HG03378 (cell line): Measurements from ENCODE around the gene FFAR1.
A peak's percentile ranks its signal among the peaks of the same experiment; 100 is the strongest.

Experiments
- ATAC-seq: cut with Tn5 transposase; IDR thresholded peaks from one replicate; pipeline ENCODE4 v1.9.1; 2021; ENCODE audit warnings: mild to moderate bottlenecking, moderate library complexity; ENCODE audit not compliant: unreplicated experiment

Gene FFAR1, protein sequence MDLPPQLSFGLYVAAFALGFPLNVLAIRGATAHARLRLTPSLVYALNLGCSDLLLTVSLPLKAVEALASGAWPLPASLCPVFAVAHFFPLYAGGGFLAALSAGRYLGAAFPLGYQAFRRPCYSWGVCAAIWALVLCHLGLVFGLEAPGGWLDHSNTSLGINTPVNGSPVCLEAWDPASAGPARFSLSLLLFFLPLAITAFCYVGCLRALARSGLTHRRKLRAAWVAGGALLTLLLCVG (N-terminal part only)

DNA sequence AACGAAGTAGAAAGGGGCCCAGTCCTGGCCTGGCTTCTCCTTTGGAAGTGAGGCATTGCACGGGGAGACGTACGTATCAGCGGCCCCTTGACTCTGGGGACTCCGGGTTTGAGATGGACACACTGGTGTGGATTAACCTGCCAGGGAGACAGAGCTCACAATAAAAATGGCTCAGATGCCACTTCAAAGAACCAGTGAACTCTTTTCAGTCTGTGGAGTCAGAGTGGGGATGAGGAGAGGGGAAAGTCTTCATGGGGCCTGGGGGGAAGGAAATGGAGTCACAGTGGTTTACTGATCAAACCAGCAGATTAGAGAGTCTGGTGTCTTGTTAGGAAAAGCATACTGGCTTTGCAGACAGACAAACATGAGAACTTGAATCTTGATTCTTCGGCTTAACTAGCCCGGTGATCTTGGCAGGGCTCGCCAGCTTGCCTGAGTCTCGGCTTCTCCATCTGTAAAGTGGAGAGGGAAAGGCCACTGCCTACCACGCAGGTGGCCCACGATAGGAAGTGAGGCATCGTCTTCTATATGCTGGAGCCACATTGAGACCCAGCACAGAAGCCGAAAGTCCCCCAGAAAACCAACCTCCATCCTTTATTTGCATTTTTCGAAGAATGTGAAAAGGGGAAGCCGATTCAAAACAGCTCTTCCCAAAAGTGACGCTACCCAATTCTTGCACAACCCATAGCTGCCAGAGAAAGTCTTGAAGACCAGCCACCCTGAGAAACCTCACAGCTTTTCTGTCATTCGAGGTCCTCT, at the start of gene FFAR1:
TSS of gene FFAR1 (plus strand) at position 732 of the 759 bp plus-strand sequence. CDS start 3,650 bp downstream, outside the sequence.
- peak; percentile 48 for ATAC-seq

DNA sequence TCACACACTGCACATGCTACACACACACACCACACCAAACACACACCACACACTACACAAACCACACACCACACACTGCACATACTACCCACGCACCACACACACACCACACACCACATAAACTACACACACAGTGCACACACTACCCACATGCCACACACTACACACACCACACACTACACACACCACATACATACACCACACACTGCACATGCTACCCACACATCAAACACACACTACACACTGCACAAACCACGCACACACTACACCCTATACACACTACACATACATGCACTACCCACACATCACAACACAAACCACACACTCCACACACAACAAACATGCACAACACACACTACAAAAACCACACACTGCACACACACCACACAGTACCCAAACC, 49.8 kb upstream of the FFAR1 start:
- no peak for ATAC-seq

DNA sequence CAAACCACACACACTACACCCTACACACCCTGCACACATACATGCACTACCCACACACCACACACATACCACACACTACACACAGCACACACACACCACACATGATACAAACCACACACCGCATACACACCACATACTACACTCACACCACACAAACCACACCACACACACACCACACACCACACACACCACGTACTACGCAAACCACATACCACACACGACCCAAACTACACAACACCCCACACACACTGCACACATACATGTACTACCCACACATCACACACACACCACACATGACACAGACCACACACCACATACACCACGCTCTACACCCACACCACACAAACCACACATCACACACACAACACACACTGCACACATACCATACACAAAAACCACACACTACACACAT, 49.1 kb upstream of the FFAR1 start:
- no peak for ATAC-seq

DNA sequence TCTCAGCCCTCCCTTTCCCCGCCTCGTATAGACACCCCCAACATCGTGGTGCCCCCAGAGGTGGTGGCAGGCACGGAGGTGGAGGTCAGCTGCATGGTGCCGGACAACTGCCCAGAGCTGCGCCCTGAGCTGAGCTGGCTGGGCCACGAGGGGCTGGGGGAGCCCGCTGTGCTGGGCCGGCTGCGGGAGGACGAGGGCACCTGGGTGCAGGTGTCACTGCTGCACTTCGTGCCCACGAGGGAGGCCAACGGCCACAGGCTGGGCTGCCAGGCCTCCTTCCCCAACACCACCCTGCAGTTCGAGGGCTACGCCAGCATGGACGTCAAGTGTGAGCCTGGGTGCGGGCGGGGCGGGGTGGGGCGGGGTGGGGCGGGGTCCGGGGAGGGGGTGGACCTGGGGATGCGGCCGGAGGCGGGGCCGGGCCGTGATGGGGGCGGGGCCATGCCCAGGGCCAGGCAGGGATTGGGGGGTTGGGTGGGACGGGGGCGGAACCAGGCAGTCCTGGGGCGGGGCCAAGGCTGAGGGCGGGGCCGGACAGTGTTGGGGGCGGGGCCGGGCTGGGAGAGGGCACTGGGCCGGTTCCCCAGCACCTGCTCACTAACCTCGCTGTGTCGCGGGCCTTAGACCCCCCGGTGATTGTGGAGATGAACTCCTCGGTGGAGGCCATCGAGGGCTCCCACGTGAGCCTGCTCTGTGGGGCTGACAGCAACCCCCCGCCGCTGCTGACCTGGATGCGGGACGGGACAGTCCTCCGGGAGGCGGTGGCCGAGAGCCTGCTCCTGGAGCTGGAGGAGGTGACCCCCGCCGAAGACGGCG, 48.0 kb upstream of the FFAR1 start:
- ATAC-seq = no peak

DNA sequence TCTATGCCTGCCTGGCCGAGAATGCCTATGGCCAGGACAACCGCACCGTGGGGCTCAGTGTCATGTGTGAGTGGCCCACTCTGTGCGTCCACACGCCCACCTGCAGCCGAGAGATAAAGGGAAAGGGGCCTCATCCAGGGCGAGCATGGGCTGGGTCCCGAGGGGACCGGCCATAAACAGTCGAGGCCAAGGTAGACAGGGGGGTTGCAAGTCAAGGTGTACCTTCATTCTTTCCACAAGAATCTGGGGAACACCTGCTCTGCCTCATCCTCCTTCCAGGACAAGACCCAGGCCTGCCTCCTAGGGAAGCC, 47.4 kb upstream of the FFAR1 start:
- no peak for ATAC-seq

DNA sequence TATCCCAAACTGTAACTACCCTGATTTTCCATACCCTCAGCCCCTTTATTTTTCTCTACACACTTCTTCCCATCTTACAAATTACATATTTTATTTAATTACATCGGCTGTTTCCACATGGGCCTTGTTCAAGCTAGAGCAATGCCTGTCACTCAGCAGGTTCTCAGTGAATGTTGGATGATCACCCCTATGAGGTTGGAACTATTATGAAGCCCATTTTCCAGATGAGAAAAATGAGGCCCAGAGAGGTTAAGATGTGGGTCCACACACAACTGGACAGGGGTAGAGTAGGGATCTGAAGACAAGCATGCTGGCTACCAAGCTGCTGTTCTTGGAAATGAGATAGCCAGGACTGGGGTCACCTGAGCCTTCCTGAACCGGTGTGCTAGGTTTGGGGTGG, 45.7 kb upstream of the FFAR1 start:
- no peak for ATAC-seq

DNA sequence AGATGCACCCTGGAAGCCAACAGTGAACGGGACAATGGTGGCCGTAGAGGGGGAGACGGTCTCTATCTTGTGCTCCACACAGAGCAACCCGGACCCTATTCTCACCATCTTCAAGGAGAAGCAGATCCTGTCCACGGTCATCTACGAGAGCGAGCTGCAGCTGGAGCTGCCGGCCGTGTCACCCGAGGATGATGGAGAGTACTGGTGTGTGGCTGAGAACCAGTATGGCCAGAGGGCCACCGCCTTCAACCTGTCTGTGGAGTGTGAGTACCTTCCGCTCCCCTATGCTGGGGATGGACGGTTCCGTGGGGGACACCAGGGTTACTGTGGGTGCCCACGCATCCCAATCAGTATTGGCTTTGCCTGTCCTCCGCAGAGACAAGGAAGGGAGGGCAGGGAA, 45.3 kb upstream of the FFAR1 start:
- ATAC-seq = no peak

DNA sequence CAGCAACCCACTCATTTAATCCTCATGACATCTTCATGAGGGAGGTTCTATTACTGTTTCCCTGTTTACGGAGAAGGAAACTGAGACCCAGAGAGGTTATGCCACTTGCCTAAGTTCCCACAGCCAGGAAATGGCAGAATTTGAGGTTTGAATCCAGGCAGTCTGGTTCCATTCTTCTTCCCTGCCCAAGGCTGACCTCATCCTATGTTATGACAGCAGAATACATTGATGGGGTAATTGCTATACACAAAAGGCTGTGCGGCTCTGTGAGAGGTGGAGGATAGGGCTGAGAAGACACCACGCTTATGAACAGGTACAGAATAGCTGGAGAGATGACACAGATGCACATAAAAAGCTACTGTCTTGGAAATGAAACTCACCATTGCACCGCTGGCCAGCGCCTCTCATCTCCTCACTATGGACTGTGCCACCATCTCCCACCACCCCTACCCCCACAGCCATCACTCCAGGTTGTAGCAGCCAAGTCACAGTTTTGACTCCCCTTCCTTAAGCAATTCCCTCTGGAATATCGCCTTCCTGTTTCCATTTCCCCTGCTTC, 44.3 kb upstream of the FFAR1 start:
- no peak for ATAC-seq

DNA sequence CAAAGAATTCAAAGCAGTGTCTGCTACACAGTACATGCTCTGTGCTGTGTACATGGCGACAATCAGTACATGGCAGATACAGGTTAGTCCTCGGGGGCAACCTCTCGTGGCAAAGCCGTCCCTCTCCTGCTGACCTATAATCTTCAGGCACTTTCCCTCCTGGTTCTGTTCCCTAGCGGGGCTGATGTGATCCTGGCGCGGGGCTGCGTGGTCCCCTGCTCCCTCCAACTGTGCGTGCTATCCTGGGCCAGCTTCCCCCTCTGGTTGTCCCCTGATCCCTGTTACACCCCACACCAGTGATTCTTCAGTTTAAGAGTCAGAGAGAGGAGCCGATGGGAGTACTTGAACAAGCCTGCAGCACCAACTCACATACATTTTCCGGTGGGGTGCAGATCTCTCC, 43.7 kb upstream of the FFAR1 start:
- no peak for ATAC-seq

DNA sequence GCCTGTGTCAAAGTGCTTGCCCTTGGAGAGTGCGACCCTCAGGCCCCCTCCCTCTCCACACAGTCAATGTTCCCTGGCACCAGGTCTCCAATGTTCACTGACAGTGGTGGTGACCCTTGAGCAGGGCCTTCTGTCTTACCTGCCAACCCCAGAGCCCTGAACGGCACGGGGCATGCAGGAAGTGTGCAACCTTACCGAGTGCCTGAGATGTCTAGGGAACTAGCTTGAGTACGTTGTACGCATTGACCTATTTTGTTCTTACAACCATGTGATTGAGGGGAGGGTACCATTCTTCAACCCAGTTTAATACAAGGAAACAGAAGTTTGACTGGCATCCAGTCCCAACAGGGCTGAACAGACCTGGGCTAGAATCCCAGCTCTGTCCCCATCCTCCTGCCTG, 42.5 kb upstream of the FFAR1 start:
- no peak for ATAC-seq

DNA sequence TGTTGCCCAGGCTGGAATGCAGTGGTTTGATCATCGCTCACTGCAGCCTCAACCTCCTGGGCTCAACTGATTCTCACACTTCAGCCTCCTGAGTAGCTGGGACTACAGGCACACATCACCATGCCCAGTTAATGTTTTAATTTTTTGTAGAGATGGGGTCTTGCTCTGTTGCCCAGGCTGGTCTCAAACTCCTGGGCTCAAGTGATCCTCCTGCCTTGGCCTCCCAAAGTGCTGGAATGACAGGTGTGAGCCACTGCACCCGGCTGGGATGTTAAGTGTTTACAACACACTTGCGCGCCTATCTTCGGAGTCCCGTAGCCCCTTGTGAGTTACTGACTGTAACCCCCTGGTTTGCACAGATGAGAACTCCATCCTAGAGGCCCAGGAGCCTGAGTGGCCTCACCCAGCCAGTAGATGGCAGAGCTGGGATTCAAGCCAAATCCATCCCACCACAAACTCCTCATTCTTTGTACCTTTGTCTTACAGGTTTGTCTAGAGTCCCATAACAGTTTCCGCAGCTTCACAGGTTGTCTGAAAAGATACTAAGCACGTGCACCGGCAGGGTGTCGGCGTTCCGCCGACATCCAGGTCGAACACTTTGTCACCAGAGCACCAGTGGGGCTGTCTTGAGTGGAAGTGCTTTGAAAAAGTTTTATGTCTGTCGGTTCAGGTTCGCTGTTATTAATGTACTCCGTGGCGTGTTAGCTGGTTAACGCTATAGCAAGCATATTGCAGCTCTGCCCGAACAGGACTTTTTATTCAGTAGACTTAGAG, 41.0 kb upstream of the FFAR1 start:
- no peak for ATAC-seq

DNA sequence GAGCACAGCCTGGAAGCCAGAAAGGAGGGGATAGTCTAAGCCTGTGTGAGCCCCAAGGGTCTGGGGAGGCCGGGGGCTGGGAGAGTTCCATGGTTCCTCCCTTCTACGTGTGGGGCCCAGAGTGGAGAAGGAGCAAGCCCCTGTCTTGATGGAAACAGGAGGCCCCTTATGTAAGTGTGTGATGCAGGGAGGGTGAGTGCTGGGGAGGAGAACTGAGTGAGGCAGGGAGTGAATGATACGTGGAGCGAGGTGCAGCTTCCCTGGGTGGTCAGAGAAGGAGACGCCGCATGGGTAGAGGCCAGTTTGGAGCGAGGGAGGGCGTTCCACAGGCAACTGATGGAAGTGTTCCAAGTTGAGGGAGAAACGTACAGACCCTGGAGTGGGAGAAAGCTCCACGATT, 39.8 kb upstream of the FFAR1 start:
- no peak for ATAC-seq

DNA sequence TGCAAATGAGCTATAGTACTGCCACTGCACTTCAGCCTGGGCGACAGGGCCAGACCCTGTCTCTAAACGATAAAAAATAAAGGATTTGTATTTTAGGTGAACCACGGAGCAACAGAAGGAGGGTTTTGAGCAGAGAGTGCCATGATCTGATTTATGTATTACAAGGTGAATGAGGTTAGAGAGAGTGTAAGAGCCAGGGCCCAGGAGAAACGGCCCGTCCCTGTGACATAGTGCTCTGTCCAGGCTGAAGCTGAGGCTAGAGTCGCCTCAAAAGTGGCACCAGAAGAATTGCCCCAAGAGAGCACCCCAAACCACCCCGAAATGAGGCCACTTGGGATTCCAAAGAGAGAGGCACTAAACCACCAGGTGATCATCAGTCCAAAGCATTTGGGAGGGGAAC, 38.8 kb upstream of the FFAR1 start:
- no peak for ATAC-seq

DNA sequence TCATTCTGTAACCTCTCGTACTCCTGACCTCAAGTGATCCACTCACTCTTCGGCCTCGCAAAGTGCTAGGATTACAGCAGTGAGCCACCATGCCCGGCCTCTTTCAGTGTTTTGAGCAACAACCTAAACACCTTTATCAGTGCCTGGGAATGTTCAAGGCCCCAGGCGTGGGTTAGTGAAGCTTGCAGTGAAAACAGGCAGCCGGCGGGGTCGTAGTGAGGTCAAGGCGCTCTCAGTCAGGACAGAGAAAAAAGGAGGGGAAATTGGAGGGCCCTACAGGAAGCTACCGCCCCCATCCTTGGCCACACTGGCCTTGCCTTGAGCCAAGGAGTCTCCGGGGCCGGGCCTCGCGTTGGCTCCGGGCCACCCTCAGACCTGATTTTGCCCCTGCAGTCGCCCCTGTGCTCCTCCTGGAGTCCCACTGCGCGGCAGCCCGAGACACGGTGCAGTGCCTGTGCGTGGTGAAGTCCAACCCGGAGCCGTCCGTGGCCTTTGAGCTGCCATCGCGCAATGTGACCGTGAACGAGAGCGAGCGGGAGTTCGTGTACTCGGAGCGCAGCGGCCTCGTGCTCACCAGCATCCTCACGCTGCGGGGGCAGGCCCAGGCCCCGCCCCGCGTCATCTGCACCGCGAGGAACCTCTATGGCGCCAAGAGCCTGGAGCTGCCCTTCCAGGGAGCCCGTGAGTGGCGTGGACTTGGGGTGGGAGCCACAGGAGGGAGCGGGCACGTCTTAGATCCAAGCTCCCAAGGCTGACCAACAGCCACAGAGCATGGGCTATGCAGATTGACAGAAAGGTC, 38.0 kb upstream of the FFAR1 start:
- no peak for ATAC-seq

DNA sequence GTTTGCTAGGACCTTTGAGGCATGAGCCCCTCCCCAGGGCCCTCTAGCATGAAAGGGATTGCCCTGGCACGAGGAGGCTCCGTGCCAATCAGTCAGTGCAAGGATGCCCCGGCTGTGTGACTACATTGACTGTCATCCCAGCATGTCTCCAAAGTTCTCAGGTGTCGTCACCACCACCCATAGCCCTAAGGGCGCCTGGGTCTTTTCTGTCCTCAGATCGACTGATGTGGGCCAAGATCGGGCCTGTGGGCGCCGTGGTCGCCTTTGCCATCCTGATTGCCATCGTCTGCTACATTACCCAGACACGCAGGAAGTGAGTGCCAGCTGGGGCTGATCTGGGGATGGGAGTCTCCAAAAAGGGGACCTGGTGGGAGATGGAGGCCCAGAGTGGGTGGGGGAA, 37.4 kb upstream of the FFAR1 start:
- no peak for ATAC-seq

DNA sequence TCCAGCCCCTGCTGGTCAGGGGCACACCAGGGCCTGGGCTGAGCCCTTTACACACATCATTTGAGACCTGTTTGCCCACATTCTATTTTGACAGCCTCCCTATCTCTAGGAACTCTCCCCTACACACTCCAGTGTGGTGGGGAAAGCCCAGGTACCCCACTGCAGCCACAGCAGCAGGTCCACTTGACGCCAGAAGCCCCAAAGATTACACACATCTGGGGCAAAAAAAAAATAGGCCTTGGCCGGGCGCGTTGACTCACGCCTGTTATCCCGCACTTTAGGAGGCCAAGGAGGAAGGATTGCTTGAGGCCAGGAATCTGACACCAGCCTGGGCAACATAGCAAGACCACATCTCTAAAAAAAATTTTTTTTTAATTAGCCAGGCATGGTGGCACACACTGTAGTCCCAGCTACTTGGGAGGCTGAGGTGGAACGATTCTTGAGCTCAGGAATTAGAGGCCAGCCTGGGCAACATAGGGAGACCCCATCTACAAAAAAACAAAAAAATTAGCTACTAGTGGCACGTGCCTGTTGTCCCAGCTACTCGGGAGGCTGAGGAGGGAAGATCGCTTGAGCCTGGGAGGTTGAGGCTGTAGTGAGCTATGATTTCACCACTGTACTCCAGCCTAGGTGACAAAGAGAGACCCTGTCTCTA, 36.8 kb upstream of the FFAR1 start:
- no peak for ATAC-seq

DNA sequence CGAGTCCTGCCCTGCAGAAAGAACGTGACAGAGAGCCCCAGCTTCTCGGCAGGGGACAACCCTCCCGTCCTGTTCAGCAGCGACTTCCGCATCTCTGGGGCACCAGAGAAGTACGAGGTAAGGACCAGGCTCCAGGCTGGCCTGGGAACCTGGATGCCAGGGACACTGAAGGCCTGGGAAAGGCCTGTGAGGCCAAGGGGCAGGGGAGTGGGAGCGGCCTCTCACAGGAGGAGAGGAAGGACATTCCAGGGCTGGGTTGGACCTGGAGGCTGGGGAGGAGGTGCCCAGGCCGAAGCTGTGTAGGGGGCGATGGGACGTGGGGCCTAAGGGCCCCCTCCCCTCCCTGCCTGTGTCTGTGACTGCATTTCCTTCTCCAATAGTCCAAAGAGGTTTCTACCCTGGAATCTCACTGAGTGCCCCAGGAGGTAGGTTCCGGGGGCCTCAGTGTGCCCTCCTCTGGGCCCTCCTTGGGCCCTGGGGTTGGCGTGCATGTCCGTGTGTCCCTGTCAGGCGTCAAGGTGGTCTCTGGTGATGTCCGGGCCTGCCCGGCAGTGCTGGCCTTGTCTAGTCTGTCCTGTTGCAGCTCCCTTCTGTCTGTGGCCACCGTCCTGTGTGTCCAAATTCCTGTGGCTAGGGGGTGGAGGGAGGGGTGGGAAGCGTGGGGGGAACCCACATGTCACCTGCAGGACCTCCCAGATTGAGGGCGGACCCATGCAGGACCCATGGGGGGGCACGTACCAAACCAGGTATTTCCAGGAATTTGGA, 35.6 kb upstream of the FFAR1 start:
- no peak for ATAC-seq

DNA sequence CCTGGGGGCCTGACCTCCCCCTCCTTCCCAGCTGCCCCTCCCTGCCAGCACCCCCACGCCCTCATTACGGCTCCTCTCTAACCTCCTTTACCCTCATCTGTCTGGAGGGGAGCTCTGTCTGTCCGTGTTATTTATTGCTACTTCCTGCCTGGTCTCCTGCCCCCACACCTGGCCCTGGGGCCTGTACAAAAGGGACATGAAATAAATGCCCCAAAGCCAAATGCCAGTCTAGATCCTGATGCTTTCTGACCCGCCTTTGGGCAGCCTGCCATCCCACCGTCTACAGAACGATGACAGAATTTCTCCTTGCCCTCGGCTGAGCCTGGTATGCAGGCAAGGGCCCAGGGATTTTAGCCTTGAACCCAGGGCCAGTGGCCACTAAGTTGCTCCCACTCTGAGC, 34.1 kb upstream of the FFAR1 start:
- no peak for ATAC-seq

DNA sequence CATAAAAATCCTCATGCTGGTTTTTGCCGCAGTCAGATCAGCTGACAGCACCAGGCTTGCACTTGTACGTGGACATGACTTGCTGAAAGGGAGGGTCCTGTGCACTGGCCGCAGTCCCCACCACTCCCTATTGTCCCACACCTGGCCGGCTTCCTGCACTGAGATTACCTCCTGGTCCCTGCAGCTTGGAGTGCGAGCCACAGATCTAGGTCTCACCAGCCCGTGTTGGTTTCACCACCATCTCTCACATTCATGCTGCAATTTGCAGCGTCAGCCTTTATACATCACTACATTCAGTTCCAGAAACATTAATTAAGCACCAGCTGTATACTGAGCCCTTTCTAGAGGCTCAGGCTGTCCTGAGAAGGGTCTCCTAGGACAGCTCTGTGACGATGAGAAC, 33.7 kb upstream of the FFAR1 start:
- no peak for ATAC-seq
